ENCODE results near the gene DYSF. TPM values are rescaled to one million over a fixed set of nuclear protein-coding genes. Genes with fewer than 3 reads are reported as not detected.

DYSF gene
- total RNA-seq, 4 donors from 2014 or later = 0.93 to 3.2 (median 2.8) TPM

DNA sequence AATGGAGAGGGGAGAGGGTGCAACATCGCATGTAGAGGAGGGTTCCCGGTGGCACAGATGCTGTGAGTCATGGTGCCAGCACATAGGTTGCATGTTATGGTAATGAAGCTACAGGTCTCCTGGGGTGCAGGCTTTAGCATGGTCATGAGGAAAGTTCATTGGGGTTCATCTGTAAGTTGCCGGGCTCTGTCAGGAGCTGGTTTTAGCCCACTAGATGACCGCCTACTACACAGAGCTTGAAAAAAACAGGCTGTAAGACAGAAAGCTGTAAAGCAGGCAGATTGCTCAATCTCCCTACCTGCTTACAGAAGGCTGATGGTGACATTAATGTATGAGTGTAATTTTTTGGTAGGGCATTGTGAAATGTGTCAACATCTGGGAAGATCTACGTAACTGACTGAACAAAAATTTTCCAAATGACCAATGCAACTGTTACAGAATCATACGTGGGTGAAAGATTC is 23.9 kb downstream of the DYSF start:
- no peak overlapping the region for H3K4me3 ChIP-seq (ENCODE audit: low read depth, poor library complexity, severe bottlenecking)
- intact Hi-C loops (cut with DNase I; ENCODE audit: low total_unique reads) = no loop called here
- 68 to 72% methylated on average over 6 of the region's 6 CpGs for WGBS, 2 donors
- DNase-seq (ENCODE audit: low spot score in 2 of 2) = no peak
- TF ChIP-seq CTCF (IDR thresholded peaks at IDR 0.05) (no peak), POLR2A (IDR thresholded peaks at IDR 0.05) (no peak)

DNA sequence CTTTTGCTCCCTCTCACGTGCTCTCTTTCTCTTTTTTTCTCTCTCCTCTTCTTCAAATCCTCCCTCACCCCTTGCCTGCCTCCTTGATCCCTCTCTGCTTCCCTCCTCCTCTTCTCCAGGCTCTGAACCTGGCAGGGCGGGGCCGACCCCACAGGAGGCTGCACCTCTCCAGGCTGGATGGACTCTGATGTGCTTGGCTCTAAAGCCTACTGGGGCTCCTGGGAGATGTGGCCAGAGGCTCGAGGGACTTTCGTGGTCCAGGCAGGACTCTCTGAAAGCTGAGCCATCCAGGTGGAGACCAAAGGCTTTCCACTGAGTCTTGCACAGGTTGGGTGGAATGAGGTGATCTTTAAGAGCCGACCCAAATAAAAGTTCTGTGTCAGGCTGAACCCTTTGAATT is 25.4 kb downstream of the DYSF start:
- TF ChIP-seq POLR2A (IDR thresholded peaks at IDR 0.05) (no peak), CTCF (IDR thresholded peaks at IDR 0.05) (no peak)
- intact Hi-C loops (cut with DNase I; ENCODE audit: low total_unique reads) = no loop called here
- no peak overlapping the region for H3K4me3 ChIP-seq (ENCODE audit: low read depth, poor library complexity, severe bottlenecking)
- WGBS, 2 donors = 80 to 81% methylated on average over 6 of the region's 6 CpGs
- DNase-seq (ENCODE audit: low spot score in 2 of 2) = no peak

DNA sequence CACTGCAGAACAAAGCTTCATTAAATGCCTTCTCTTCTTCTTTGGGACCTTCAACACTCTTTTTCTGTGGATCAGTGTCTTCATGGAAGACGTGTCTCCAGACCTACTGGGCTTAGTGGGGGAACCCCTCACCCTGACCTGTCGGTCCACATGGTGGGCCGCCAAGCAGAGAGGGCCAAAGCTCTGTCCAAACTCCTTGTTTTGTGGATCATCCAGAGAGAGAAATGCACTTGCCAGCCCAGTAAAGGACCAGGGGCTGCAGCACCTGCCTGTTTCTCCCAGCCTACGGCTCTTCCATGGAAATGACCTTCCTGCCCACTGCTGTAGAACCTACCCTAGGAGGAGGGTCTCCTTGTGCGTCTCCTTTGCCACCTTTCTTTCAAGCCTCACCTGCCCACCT is 25.9 kb downstream of the DYSF start:
- 85 to 86% methylated on average over 5 of the region's 5 CpGs for WGBS, 2 donors

DNA sequence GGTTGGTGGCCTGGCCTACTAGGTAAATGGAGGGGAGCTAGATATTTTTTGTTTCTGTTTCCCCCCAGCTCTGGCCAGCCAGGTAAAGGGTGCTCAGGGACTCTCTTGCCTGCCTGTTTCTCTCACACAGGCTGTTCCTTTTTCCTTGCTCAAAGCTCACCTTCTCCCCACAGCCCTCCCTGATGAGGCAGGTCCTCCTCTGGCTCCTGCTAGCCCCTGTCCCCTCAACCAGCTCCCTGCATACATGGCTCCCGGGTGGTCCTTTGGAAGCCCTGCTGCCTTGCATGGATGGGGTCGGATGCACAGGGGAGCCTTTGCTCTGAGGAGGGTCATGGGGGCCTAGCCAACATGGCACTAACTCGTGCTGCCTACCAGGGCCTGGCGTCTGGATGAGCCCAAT is 27.8 kb downstream of the DYSF start:
- DNase-seq (ENCODE audit: low spot score in 2 of 2) = no peak
- TF ChIP-seq CTCF (IDR thresholded peaks at IDR 0.05) = no peak
- TF ChIP-seq POLR2A (IDR thresholded peaks at IDR 0.05) = no peak
- intact Hi-C loops (cut with DNase I; ENCODE audit: low total_unique reads) = no loop called here
- H3K4me3 ChIP-seq (ENCODE audit: low read depth, poor library complexity, severe bottlenecking) = no peak overlapping the region
- 89 to 91% methylated on average over 4 of the region's 4 CpGs for WGBS, 2 donors

More for the DNA sequence above, 25.9 kb downstream of the DYSF start:
- DNase-seq (ENCODE audit: low spot score in 2 of 2) = no peak
- no peak overlapping the region for H3K4me3 ChIP-seq (ENCODE audit: low read depth, poor library complexity, severe bottlenecking)
- TF ChIP-seq POLR2A (IDR thresholded peaks at IDR 0.05) (no peak), CTCF (IDR thresholded peaks at IDR 0.05) (no peak)
- intact Hi-C loops (cut with DNase I; ENCODE audit: low total_unique reads) = no loop called here

- 63 to 65% methylated on average over 4 of the region's 4 CpGs for WGBS, 2 donors
- intact Hi-C loops (cut with DNase I; ENCODE audit: low total_unique reads) = no loop called here
- no peak for TF ChIP-seq POLR2A (IDR thresholded peaks at IDR 0.05)
- no peak for TF ChIP-seq CTCF (IDR thresholded peaks at IDR 0.05)
- DNase-seq (ENCODE audit: low spot score in 2 of 2) = no peak
- H3K4me3 ChIP-seq (ENCODE audit: low read depth, poor library complexity, severe bottlenecking) = no peak overlapping the region
Observed at GRCh38 chr2:71482055-71482454, 28.7 kb downstream of the DYSF start.

DNA sequence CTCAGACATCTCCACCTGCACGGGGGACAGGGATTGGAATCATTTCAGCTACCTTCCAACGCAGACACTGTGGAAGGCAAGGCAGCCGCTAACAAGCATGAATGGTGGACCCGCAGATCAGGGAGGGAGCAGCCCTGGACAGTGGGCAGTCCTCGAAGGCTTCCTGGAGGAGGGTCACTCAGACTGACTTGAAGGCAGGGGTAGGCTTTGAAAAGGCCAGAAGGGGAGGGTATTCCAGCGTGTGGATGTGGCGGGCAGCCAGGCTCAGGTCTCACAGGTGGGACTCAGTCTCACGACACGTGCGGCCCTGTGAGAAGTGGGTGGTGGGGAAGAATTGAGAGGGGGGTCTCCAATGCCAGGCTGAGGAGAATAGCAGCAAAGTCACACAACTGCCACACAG is 29.9 kb downstream of the DYSF start:
- WGBS, 2 donors = 83 to 94% methylated on average over 10 of the region's 10 CpGs

More for the DNA sequence above, 29.9 kb downstream of the DYSF start:
- H3K4me3 ChIP-seq (ENCODE audit: low read depth, poor library complexity, severe bottlenecking) = no peak overlapping the region
- DNase-seq (ENCODE audit: low spot score in 2 of 2) = no peak
- TF ChIP-seq CTCF (IDR thresholded peaks at IDR 0.05) (no peak), POLR2A (IDR thresholded peaks at IDR 0.05) (no peak)
- intact Hi-C loops (cut with DNase I; ENCODE audit: low total_unique reads) = no loop called here

Measured in lower leg skin (tissue), 4 donors.